Measurements from ENCODE around the gene PRF1.
A peak's percentile ranks its signal among the peaks of the same experiment; 100 is the strongest.
"Not testable (repeated sequence)": the region's sequence is repeated elsewhere in the genome, so short reads cannot be mapped to it uniquely, and the experiment has no call there.

The PRF1 gene

DNA sequence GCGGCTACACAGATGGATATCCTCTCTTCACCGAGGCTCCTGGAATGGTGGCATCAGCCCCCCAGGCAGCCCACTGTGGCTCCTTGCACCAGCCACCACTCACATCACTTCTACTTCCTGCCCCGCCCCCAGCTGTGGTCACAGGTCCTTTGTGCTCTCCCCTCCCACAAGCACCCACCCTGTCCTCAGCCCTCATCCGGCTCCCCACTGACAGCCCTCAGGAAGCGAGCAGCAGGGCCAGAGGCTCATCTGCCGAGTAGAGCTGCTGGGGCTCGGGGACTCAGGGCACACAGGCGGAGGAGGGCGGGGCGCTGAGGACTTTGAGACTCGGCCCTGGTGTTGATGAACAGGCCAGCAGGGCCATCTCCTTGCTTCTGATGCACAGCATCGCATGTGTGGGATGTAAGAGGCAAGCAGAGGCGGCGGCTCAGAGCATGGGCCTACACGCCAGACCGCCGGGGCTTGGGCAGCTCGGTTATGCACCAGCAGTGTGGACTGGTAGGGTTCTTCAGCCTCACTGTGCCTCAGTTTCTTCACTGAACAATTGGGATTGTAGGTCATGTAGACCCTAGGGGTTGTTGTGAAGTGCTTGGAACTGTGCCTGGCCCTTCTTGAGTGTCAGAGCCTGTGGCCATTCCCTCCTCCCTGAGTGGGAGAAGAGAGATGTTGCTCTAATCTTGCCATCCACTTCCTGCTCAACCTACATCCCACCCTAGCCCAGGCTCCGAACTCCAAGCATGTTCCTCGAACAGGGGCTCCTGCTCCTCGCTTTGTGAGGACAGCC lies at the start of gene PRF1:
Gene PRF1, minus strand, starts transcription at position 77 of the 784 bp plus-strand sequence. CDS start 1,839 bp downstream, outside the sequence.
- DNase-seq (ENCODE audit: low read depth in 2 of 2, low spot score in 1 of 2) = peak; percentile 55 to 69

DNA sequence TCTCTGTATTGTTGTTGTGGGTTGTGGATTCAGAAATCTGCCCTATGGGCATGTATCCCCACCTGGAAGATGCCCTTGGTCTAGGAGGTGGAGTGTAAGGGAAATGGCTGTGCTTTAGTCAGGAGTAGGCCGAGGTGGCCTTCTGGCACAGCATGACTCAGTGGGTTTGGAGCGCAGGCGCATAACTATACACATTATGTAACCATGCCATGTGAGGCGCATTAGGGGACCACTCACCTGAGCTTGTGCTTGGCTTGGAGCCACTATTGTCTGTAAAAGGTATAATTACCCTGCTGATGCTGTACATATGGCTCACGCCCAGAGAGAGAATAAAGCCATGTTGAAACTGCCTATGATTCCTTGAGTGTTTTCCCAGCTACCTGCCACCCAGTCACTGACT lies 49.1 kb upstream of the PRF1 start:
- DNase-seq (ENCODE audit: low read depth in 2 of 2, low spot score in 1 of 2) = no peak

DNA sequence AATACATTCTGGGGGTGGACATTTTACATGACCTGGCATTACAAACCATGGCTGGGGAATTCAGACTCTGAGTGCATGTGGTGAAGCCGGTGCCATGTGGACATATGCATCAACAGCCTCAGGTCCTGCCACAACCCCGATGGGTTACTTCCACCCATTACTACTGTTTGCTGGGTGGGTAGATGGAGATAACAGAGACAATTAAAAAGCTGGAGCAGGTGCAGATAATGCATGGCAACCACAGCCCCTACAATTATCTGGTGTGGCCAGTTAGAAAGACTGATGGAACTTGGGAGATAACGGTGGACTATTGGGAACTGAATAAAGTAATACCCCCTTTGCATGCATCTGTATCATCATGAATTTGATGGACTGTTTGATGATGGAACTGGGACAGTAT lies 48.2 kb upstream of the PRF1 start:
- DNase-seq (ENCODE audit: low read depth in 2 of 2, low spot score in 1 of 2) = no peak

DNA sequence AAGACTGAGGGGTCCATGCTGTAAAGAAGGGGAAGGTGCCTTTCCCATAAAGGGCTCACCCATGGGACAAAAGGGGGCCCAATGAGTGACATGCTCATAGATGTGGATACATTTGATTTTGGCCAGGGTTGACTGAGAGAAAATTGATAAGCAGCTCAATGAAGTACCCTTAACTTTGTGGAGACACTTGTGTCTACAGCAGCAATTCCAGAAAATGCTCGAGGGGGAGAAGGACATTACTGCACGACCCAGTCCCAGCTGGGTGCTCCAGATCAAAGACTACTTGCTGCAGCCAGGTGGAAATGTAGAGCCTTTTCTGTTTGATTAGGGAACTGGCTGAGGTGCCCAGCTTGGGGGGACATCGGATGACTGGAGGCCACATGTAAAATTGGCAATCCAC lies 47.6 kb upstream of the PRF1 start:
- DNase-seq (ENCODE audit: low read depth in 2 of 2, low spot score in 1 of 2) = no peak

DNA sequence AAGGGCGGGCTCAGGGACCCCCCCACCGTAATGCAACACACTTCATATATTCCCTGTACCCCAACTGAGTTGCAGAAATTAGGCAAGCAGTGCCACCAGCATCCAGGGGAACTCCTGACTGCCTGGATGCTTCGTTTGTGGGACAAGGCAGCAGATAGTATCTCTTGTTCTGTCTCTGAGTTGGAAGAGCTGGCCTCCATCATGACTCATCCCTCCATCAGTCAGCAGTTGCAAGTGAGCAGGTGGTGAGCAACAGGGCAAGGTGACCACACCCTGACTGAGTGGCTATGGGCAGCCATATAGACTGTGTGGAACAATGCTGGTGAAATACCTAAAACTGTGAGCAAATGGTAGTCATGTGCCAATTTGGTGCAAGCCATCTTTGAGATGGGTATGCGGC lies 47.0 kb upstream of the PRF1 start:
- no peak for DNase-seq (ENCODE audit: low read depth in 2 of 2, low spot score in 1 of 2)

DNA sequence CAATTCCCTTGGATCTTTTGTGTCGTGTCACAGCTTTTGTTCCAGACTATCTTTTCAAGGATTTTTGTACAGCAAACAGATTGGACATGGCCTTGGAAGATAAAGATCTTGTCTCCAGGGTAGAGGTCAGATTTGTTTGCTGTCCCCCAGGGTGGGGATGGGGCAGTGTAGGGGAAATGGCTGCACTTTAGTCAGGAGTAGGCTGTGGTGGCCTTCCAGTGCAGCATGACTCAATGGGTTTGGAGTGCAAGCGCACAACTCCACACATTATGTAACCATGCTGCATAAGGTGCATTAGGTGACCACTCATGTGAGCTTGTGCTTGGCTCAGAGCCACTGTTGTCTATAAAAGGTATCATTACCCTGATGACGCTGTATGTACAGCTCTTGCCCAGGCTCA lies 45.9 kb upstream of the PRF1 start:
- no peak for DNase-seq (ENCODE audit: low read depth in 2 of 2, low spot score in 1 of 2)

DNA sequence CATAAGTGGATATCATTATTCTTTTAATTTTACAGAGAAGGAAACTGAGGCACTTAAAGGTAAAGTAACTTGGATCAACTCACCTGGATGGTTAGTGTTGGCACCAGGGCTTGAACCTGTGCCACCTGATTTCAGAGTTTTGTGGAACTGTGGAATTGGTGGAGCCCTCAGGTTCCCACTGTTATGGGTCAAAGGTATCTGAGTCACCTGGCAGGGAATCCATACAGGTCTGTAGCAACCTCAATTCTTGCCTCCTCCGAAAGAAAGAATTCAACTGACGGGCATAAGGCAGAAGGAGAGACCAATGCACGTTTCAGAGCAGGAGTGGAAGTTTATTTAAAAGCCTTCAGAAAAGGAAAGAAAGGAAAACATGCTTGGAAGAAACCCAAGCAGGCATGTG lies 44.5 kb upstream of the PRF1 start:
- no peak for DNase-seq (ENCODE audit: low read depth in 2 of 2, low spot score in 1 of 2)

DNA sequence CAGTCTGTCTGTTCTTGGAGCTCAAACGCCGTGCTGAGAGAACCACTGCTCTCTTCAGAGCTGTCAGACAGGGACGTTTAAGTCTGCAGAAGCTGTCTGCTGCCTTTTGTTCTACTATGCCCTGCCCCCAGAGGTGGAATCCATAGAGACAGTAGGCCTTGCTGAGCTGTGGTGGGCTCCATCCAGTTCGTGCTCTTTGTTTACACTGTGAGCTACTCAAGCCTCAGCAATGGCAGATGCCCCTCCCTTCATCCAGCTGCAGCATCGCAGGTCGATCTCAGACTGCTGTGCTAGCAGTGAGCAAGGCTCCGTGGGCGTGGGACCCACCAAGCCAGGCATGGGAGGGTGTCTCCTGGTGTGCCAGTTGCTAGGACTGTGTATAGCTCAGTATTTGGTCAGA lies 42.4 kb upstream of the PRF1 start:
- DNase-seq (ENCODE audit: low read depth in 2 of 2, low spot score in 1 of 2) = not testable (repeated sequence)

DNA sequence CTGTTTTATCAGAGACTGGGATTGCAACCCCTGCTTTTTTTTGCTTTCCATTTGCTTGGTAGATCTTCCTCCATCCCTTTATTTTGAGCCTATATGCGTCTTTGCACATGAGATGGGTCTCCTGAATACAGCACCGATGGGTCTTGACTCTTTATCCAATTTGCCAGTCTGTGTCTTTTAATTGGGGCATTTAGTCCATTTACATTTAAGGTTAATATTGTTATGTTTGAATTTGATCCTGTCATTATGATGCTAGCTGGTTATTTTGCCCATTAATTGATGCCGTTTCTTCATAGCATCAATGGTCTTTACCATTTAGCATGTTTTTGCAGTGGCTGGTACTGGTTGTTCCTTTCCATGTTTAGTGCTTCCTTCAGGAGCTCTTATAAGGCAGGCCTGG lies 40.7 kb upstream of the PRF1 start:
- DNase-seq (ENCODE audit: low read depth in 2 of 2, low spot score in 1 of 2) = not testable (repeated sequence)

DNA sequence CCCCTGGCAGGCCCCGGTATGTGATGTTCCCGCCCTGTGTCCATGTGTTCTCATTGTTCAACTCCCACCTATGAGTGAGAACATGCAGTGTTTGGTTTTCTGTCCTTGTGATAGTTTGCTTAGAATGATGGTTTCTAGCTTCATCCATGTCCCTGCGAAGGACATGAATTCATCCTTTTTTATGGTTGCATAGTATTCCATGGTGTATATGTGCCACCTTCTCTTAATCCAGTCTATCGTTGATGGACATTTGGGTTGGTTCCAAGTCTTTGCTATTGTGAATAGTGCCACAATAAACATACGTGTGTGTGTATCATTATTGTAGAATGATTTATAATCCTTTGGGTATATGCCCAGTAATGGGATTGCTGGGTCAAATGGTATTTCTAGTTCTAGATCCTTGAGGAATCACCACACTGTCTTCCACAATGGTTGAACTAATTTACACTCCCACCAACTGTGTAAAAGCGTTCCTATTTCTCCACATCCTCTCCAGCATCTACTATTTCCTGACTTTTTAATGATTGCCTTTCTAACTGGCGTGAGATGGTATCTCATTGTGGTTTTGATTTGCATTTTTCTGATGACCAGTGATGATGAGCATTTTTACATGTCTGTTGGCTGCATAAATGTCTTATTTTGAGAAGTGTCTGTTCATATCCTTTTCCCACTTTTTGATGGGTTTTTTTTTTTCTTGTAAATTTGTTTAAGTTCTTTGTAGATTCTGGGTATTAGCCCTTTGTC lies 37.3 kb upstream of the PRF1 start:
- not testable (repeated sequence) for DNase-seq (ENCODE audit: low read depth in 2 of 2, low spot score in 1 of 2)

DNA sequence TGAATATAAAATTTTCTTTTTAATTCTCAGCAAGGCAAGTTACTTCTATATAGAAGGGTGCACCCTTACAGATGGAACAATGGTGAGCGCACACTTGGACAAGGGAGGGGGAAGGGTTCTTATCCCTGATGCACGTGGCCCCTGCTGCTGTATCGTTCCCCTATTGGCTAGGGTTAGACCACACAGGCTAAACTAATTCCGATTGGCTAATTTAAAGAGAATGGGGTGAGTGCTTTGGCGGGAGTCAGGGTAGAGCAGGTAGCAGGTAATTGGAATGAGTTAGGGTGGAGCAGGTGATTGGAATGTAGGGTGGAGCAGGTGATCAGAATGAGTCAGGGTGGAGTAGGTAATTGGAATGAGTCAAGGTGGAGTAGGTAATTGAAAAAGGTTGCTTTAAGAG lies 32.0 kb upstream of the PRF1 start:
- not testable (repeated sequence) for DNase-seq (ENCODE audit: low read depth in 2 of 2, low spot score in 1 of 2)

DNA sequence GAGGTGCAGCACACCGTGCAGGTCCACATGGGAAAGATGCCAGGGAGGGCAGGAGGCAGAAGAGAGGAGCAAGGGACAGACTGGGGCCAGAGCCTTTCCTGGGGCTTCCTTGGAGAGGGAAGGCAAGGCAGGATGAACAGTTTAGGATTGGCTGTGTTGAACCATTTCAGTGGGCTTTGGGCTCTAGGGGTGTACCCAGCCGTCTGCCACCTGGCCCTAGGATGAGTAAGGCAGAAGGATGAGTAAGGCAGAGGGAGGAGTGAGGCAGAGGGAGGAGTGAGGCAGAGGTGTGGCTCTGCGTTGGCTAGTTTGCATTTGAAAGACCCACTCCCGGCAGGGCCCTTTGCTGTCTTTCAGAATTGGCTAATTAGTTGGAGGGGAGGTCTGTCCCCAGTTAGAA lies 31.5 kb upstream of the PRF1 start:
- DNase-seq (ENCODE audit: low read depth in 2 of 2, low spot score in 1 of 2) = no peak

DNA sequence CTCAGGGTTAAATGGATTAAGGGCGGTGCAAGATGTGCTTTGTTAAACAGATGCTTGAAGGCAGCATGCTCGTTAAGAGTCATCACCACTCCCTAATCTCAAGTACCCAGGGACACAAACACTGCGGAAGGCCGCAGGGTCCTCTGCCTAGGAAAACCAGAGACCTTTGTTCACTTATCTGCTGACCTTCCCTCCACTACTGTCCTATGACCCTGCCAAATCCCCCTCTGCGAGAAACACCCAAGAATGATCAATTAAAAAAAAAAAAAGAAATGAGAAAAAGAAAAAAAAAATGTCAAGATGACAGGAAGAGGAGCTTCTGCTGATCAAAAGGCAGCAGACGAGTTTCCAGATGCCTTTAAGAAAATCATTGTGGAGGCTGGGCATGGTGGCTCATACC lies 29.2 kb upstream of the PRF1 start:
- DNase-seq (ENCODE audit: low read depth in 2 of 2, low spot score in 1 of 2) = not testable (repeated sequence)

DNA sequence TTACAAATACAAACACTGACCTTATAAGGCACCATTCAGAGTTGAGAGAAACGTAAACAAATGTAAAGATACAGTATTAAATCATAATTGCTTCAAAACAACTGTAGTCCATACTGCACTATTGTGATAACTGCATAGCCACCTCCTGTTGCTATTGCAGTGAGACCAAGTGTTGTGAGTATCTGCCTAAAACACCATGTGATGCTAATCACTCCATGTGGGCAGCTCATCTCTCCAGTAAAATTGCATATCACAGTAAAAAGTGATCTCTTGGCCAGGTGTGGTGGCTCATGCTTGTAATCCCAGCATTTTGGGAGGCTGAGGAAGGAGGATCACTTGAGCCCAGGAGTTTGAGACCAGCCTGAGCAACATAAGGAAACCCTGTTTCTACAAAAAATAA lies 26.8 kb upstream of the PRF1 start:
- no peak for DNase-seq (ENCODE audit: low read depth in 2 of 2, low spot score in 1 of 2)

DNA sequence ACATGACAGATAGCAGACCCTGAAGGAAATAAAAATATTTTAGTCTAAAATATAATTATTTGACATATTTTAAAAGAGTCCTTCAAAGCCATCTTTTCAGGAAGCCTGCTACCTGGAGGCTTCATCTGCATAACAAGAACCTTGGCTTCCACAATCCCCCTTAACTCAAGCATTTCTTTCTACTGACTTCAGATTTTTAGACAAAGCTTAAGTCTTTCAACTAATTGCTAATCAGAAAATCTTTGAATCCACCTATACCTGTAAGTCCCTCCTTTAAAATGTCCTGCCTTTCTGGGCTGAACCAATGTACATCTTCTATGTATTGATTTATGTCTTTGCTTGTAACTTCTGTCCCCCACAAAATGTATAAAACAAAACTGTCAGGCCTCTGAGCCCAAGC lies 23.5 kb upstream of the PRF1 start:
- DNase-seq (ENCODE audit: low read depth in 2 of 2, low spot score in 1 of 2) = no peak

DNA sequence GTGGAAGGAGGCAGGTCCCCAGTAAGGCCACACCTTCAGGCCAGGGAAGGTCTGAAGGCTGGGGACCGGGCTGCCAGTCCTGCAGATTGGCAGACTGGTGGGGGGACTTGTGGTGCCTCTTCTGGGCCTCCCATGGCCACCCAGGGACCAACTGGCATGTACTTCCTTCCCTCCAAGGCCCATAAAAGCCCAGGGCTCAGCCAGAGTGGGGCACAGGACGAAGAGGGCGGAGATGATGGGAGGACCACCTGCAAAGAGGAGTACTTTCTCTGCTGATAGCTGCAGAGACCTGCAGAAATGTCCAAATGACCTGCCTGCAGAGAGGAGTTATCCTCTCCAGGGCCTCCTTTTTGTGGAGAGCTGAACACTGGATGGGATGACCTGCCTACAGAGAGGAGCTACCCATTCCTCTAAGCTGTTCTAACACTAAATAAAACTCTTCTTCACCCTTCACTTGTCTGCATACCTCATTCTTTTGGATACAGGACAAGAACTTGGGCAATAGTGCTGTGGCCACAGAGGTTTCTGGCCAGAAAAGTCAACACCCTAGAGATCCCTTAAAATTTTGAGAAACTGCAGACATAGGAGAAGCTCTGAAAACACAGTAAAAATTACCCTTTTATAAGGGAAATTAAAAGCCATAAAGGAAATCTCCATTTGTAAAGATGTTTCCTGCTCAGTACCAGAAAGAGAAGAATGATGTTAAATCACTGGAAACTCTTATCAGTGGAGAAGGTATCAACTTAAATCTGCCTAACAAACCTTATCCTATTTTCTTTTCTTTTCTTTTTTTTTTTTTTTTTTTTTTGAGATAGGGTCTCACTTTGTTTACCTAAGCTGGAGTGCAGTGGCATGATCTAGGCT lies 20.7 kb upstream of the PRF1 start:
- DNase-seq (ENCODE audit: low read depth in 2 of 2, low spot score in 1 of 2) = no peak

DNA sequence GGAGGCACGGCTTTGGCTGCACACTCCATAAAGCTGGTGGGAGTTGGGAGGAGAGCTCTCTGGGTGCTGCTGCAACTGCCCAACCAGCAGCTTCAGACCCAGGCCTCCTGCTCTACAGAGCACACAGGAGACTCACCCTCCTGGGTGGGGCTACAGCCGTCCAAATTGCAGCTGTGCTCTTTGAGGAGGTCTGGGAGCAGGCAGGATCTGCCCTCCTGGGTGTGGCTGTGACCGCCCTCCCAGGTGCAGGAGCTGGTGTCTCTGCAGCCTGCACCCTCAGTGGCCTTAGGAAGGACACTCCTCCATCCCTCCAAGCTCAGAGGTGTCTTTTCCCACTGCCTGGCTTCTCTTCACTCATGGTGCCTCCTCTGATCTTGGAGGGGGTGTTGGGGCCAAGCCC lies 20.0 kb upstream of the PRF1 start:
- DNase-seq (ENCODE audit: low read depth in 2 of 2, low spot score in 1 of 2) = no peak

DNA sequence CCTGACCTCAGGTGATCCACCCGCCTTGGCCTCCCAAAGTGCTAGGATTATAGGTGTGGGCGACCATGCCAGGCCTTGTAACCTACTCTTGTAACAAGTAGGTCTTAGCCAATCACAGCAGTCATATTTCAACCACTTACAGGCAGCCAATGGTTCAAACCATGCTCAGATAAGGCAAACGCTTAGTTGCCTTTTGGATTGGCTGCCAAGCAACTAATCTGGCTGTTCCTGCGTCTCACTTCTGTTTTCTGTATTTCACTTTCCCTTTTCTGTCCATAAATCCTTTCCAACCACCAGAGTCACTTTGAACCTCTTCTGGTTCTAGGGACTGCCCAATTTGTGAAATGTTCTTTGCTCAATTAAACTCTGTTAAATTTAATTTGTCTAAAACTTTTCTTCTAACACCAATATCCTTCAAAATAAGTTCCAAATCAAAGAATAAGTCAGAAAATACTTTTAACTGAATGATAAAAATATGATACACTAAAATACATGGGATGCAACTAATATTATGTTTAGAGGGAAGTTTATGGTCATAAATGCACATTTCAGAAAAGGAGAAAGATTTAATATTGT lies 19.1 kb upstream of the PRF1 start:
- DNase-seq (ENCODE audit: low read depth in 2 of 2, low spot score in 1 of 2) = no peak

DNA sequence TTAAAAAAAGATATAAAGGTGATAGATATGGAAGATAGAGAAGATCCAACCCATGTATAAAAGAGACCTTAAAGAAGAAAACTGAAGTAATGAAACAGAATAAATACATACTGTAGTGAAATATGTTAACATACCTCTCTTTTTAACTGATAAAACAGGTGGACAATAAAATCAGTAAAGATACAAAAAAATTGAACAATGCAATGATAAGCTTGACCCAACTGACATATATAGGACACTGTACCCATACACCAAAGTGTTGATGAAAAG lies 17.4 kb upstream of the PRF1 start:
- no peak for DNase-seq (ENCODE audit: low read depth in 2 of 2, low spot score in 1 of 2)

DNA sequence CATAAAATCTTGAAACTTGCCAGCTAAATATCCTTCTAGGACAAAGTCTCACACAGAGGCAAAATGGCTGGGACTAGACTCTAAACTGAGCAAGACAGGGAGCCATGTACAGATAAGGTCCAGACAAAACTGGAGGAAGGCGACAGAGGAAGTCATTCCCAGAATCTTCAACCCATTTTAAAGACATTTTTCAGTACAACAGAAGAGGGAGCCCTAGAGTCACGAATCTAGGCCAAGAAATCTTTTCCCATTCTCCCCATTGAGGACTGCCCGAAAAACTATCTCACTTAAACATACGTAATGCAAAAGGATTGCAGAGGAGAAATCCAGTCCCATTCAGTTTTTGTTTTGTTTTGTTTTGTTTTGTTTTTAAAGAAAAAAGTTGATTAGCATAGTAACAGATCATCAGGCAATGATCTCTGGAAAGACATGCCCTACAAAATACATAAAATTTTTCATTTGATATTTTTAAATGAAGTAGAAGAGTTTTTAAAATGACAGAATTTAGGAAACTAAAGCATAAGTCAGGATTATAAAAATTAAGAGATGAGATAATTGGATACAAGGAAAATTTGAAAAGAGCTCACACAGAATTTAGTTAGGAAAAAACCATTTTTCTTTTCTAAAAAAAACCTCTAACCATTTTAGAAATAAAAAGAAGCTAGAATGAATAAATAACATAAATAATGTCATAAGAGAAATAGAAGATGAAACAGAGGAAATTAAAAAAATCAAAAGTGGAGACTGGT lies 16.9 kb upstream of the PRF1 start:
- DNase-seq (ENCODE audit: low read depth in 2 of 2, low spot score in 1 of 2) = no peak

DNA sequence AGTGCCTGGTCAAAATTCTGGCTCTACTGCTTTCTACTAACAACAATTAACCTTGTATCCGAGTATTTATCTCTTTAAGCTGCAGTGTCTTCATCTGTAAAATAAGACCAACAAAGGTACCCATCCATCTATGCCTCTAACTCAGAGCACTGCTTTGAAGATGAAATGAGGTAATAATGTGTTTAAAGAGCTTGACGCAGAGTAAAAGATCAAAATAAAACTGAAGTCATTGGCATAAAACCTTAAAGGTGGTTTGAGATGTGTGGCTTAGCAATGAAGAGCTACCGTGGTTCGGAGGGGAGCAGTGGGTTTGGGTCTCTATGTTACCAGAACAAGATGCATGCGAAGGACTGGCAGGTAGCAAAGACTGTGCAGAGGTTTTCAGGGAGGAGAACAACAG lies 16.1 kb upstream of the PRF1 start:
- no peak for DNase-seq (ENCODE audit: low read depth in 2 of 2, low spot score in 1 of 2)

Measured in stimulated activated CD8-positive, alpha-beta memory T cell treated with anti-CD3 and anti-CD28 coated beads, Interleukin-4, amount 100 ng/mL, for 1 hour (primary cell).